Measurements from ENCODE around the gene CDC16. TPM values are rescaled to one million over a fixed set of nuclear protein-coding genes. Genes with fewer than 3 reads are reported as not detected.

Gene CDC16
- total RNA-seq, 2 experiments from 2014 or later: 23.1 to 48.7 TPM

DNA sequence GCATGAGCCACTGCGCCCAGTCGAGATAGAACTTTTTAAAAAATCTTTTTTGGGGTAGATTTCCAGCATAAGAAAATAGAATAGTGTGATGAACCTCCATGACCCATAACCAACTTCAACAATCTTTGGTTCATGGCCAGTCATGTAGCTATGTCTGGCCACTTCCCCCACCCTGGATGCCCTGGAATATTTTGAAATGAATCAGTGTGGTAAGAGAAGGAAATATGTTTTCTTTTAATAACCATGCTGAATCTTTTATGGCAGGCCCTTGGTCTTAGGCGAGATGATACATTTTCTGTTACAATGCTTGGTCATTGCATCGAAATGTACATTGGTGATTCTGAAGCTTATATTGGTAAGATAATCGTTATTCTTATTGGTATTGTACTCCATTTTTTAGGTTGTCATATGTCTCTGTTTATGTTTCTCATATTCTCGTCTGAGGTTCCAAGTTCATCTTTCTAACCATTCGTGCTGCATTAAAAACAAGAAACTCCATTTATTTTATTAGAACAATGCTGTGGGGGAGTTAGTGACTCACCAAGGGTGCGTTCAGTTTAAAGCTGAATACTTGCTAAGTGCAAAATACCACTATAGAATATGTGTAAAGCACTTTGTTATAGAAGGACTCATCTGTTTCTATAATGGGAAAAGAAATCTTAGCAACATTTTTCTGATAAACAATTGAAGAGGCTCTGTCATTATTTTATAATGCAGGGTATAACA lies 30.4 kb downstream of the CDC16 start:
- Histone ChIP-seq H3K4me3 (ENCODE audit: low read depth, low read length, poor library complexity, severe bottlenecking) (no peak overlapping the region), H3K79me2 (ENCODE audit: insufficient read depth, low read depth, low read length) (0 out of 2 replicates have a peak, but pooled peaks cover 7% of the 10 kb centered on the region), H3K9me3 (ENCODE audit: low read length) (no peaks in the 10 kb centered on the region), H3K4me2 (ENCODE audit: low read length) (no peak overlapping the region), H2AFZ (ENCODE audit: low read length) (no peak overlapping the region), H3K36me3 (ENCODE audit: insufficient read depth, low read length) (peaks cover 94% of the 10 kb centered on the region), H3K9me2 (ENCODE audit: insufficient read depth, low read length) (no peaks in the 10 kb centered on the region), H3K4me1 (ENCODE audit: insufficient read depth, low read length, poor library complexity, severe bottlenecking) (peaks cover 40% of the 10 kb centered on the region), H3K27ac (ENCODE audit: low read depth, low read length, poor library complexity, severe bottlenecking) (no peak overlapping the region), H4K20me1 (ENCODE audit: insufficient read depth, low read length) (no peaks in the 10 kb centered on the region)
- ChIA-PET CTCF (ENCODE audit: unreplicated experiment) (no interaction called here), POLR2A (interaction anchor here (0.6 to 1.6 kb wide), 3 partner anchors 16 to 117 kb away, joined by 3 to 4 read pairs (median 3); no protein-coding TSS in a partner anchor)
- TF ChIP-seq EZH2phosphoT487 (IDR thresholded peaks at IDR 0.05; ENCODE audit: borderline replicate concordance, low read depth, low read length): no peak
- TF ChIP-seq, protein P1, sequence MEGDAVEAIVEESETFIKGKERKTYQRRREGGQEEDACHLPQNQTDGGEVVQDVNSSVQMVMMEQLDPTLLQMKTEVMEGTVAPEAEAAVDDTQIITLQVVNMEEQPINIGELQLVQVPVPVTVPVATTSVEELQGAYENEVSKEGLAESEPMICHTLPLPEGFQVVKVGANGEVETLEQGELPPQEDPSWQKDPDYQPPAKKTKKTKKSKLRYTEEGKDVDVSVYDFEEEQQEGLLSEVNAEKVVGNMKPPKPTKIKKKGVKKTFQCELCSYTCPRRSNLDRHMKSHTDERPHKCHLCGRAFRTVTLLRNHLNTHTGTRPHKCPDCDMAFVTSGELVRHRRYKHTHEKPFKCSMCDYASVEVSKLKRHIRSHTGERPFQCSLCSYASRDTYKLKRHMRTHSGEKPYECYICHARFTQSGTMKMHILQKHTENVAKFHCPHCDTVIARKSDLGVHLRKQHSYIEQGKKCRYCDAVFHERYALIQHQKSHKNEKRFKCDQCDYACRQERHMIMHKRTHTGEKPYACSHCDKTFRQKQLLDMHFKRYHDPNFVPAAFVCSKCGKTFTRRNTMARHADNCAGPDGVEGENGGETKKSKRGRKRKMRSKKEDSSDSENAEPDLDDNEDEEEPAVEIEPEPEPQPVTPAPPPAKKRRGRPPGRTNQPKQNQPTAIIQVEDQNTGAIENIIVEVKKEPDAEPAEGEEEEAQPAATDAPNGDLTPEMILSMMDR (conservative IDR thresholded peaks at IDR 0.05; ENCODE audit: low read length): no peak
- no peak for DNase-seq (ENCODE audit: low spot score)
- no TSS peak for BruUV-seq (replicated peaks)
- intact Hi-C loops (cut with micrococcal nuclease; ENCODE audit: unreplicated experiment): no loop called here

DNA sequence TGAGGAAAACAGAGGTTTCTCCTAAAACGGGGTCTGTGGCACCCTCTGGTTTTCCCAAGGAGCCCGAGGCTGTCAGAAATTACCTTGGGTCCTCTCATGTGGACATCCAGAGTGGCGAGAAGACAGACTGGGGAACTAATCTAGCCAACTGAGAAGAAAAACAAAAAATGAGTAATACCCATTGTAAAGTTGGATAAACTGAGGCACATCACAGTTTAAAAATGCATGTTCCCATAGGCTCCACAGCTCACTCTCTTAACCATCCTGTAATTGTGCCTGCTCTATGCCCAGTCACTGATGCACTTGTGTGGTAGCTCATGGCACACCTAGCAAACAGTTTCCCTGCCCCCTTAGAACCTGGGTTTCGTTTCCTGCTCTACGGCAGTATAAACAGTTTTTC lies 31.5 kb downstream of the CDC16 start:
- H4K20me1 ChIP-seq (ENCODE audit: insufficient read depth, low read length): no peaks in the 10 kb centered on the region
- no peak overlapping the region for H3K27ac ChIP-seq (ENCODE audit: low read depth, low read length, poor library complexity, severe bottlenecking)
- no peak for DNase-seq (ENCODE audit: low spot score)
- BruUV-seq (replicated peaks): no TSS peak
- POLR2A ChIA-PET: interaction anchor here (0.7 to 1.6 kb wide), 2 partner anchors 106 to 228 kb away, joined by 3 to 5 read pairs; no protein-coding TSS in a partner anchor
- no peak overlapping the region for H3K4me2 ChIP-seq (ENCODE audit: low read length)
- H3K36me3 ChIP-seq (ENCODE audit: insufficient read depth, low read length): peaks cover 89% of the 10 kb centered on the region
- H3K4me1 ChIP-seq (ENCODE audit: insufficient read depth, low read length, poor library complexity, severe bottlenecking): peaks cover 28% of the 10 kb centered on the region
- TF ChIP-seq, protein P1 (conservative IDR thresholded peaks at IDR 0.05; ENCODE audit: low read length): no peak
- TF ChIP-seq EZH2phosphoT487 (IDR thresholded peaks at IDR 0.05; ENCODE audit: borderline replicate concordance, low read depth, low read length): no peak
- no peaks in the 10 kb centered on the region for H3K9me2 ChIP-seq (ENCODE audit: insufficient read depth, low read length)
- intact Hi-C loops (cut with micrococcal nuclease; ENCODE audit: unreplicated experiment): no loop called here
- H3K9me3 ChIP-seq (ENCODE audit: low read length): no peaks in the 10 kb centered on the region
- CTCF ChIA-PET (ENCODE audit: unreplicated experiment): no interaction called here
- no peak overlapping the region for H3K4me3 ChIP-seq (ENCODE audit: low read depth, low read length, poor library complexity, severe bottlenecking)
- H3K79me2 ChIP-seq (ENCODE audit: insufficient read depth, low read depth, low read length): 0 out of 2 replicates have a peak, but pooled peaks cover 7% of the 10 kb centered on the region
- no peak overlapping the region for H2AFZ ChIP-seq (ENCODE audit: low read length)
